Left lung (tissue), 10 donors: ENCODE data around the gene RXFP2. TPM values are rescaled to one million over a fixed set of nuclear protein-coding genes. Genes with fewer than 3 reads are reported as not detected.

Source experiments
- ATAC-seq: fragments of 200-7000 bp; cut with Tn5 transposase; one replicate; pipeline ENCODE4 v1.9.1; 2020; ENCODE audit warnings: moderate library complexity
- DNase-seq, 4 donors: peaks; one replicate each; pipeline ENCODE4 v3.0.0-alpha.2; 2013 to 2020
- H3K27ac ChIP-seq, 2 donors: fragments of 200-600 bp; sonication (generic) in 1 of 2; one replicate each; pipeline versions ENCODE4 v1.5.0 to v1.8.0; 2020 to 2021
- H3K27me3 ChIP-seq, 2 donors: fragments of 200-600 bp; sonication (generic) in 1 of 2; one replicate each; pipeline versions ENCODE4 v1.5.0 to v1.8.0; 2020 to 2021
- H3K36me3 ChIP-seq, 2 donors: fragments of 200-600 bp; sonication (generic) in 1 of 2; one replicate each; pipeline versions ENCODE4 v1.5.0 to v1.8.0; 2020 to 2021
- H3K4me1 ChIP-seq, 2 donors: fragments of 200-600 bp; one replicate each; pipeline ENCODE4 v1.8.0; 2021
- H3K4me3 ChIP-seq, 2 donors: fragments of 200-600 bp; sonication (generic) in 1 of 2; one replicate each; pipeline versions ENCODE4 v1.5.0 to v1.8.0; 2020 to 2021; ENCODE audit warnings: mild to moderate bottlenecking in 1 of 2
- H3K9me3 ChIP-seq, 2 donors: fragments of 200-600 bp; sonication (generic) in 1 of 2; one replicate each; pipeline versions ENCODE4 v1.5.0 to v1.8.0; 2020 to 2021
- intact Hi-C, 2 donors: fragments of 100-400 bp; cut with DNase I; formaldehyde crosslinking; loops; one replicate each; pipeline versions ENCODE4 v1.11.2 to v1.14.2; 2022
- polyA plus RNA-seq, 6 donors: library from polyadenylated mRNA; unstranded; fragments of 120-200 nt; gene quantifications; one replicate each; pipeline ENCODE4 v1.2.1, GENCODE V29; 2013; ENCODE audit not compliant: insufficient read length in 6 of 6
- total RNA-seq, 2 donors: library from RNA; stranded (reverse); fragmentation: NEBNext Ultra II Directional; extraction: Animal tissue kit (Norgen Biotek cat#: 25700); gene quantifications; one replicate each; pipeline ENCODE4 v1.2.1, GENCODE V29; 2021
- TF ChIP-seq, protein P1 (sequence below), 2 donors: fragments of 200-600 bp; sonication (generic) in 1 of 2; IDR thresholded peaks; one replicate each; pipeline versions ENCODE4 v1.5.0 to v1.8.0; 2021; ENCODE audit warnings: antibody characterized with exemption in 2 of 2
- donor health status: DM: no; HTN: yes; CAD: no.
- donor health status: DM: no; HTN: no; CAD: no.

Gene RXFP2
- total and polyA plus RNA-seq, 8 donors = not detected

DNA sequence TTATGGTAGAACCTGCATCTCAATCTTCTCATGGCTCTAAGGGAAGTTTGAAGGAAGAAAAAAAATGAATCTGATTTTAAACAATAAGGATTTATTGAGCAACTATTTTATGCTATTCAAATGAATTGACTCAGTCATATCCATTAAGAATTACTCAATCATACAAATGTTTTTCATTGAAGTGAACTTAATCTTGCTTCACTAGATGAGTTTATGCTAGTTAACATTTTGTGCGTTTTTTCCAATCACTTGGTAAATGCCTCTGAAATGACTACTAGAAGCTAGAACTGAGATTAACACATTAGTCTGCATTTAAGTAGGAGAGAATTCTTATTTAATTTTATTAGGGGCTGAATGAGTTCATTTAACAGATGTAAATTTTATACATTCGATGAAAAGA, 25.2 kb downstream of the RXFP2 start:
- intact Hi-C loops = no loop called here
- ATAC-seq (no peak), DNase-seq (no peak)
- TF ChIP-seq, protein P1, sequence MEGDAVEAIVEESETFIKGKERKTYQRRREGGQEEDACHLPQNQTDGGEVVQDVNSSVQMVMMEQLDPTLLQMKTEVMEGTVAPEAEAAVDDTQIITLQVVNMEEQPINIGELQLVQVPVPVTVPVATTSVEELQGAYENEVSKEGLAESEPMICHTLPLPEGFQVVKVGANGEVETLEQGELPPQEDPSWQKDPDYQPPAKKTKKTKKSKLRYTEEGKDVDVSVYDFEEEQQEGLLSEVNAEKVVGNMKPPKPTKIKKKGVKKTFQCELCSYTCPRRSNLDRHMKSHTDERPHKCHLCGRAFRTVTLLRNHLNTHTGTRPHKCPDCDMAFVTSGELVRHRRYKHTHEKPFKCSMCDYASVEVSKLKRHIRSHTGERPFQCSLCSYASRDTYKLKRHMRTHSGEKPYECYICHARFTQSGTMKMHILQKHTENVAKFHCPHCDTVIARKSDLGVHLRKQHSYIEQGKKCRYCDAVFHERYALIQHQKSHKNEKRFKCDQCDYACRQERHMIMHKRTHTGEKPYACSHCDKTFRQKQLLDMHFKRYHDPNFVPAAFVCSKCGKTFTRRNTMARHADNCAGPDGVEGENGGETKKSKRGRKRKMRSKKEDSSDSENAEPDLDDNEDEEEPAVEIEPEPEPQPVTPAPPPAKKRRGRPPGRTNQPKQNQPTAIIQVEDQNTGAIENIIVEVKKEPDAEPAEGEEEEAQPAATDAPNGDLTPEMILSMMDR (IDR thresholded peaks at IDR 0.05) = no peak
- Histone ChIP-seq H3K4me1 (no peaks in the 10 kb centered on the region), H3K4me3 (no peak overlapping the region), H3K36me3 (no peaks in the 10 kb centered on the region), H3K27me3 (no peaks in the 10 kb centered on the region), H3K9me3 (no peaks in the 10 kb centered on the region), H3K27ac (no peak overlapping the region)

DNA sequence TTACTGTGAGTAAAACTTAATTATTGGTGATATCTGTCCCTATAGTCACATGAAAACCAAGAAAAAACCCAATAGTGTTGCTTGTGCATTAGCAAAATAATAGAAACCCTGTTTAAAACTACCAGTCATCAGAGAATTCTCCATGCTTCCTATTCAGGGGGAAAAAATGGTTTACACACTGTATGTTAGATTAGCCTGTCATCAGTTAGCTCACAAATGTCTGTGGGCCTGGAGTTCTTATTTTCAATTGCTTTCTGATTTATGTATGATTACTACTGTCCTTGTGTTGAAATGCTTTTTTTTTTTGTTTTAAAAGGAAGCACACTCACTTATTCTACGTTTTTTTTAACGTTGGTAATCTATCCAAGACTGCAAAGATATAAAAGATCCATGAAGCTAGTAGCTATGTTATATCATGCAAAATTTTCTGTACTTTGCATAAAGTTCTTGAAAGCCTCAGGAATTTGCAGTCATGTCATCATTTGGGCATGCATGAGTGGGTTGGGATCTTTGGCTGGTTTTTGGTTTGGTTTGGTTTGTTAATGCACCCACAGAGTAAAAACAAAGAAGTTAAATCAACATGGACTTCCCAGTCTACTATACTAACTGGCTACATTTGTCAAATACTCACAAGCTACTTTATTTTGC, 25.9 kb downstream of the RXFP2 start:
- Histone ChIP-seq H3K36me3 (no peaks in the 10 kb centered on the region), H3K4me3 (no peak overlapping the region), H3K4me1 (no peaks in the 10 kb centered on the region), H3K9me3 (no peaks in the 10 kb centered on the region), H3K27me3 (no peaks in the 10 kb centered on the region), H3K27ac (no peak overlapping the region)
- intact Hi-C loops = no loop called here
- no peak for DNase-seq
- ATAC-seq = no peak
- TF ChIP-seq, protein P1 (IDR thresholded peaks at IDR 0.05) = no peak

DNA sequence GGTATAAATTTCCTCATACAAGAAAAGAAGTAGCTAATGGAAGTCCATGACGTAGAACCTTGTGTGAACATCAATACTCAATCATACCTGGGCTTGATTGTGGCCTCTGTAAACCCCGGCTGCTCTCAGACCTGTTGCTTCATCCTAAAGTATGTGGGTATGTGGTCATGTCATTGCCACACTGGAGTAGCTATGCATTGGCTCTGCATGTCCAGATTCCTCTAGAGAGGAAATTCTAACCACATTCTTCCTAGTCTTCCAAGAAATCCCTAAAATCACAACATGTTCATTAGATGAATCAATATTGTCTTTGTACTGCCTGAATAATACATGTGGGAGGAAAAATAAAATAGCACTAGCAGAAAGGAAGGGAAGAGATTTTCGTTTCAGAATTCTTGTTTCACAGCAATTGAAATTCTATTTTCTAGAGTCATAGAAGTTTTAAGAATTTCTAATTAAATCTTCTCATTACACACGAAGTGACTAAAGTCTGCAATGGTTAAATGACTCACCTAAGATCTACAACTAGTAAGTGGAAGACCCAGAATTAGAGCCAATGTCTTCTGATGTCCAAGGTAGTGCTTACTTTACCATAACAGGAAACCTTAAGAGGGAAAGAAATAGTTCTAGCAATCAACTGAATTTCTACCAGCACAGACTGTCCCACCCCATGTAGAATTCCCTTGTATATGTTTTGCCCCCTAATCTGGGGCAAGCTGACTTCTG, 28.0 kb downstream of the RXFP2 start:
- no peaks in the 10 kb centered on the region for H3K9me3 ChIP-seq
- ATAC-seq (no peak), DNase-seq (no peak)
- H3K4me3 ChIP-seq = no peak overlapping the region
- TF ChIP-seq, protein P1 (IDR thresholded peaks at IDR 0.05) = no peak
- H3K27me3 ChIP-seq = no peaks in the 10 kb centered on the region
- no peaks in the 10 kb centered on the region for H3K36me3 ChIP-seq
- no peaks in the 10 kb centered on the region for H3K4me1 ChIP-seq
- no peak overlapping the region for H3K27ac ChIP-seq
- intact Hi-C loops = no loop called here

DNA sequence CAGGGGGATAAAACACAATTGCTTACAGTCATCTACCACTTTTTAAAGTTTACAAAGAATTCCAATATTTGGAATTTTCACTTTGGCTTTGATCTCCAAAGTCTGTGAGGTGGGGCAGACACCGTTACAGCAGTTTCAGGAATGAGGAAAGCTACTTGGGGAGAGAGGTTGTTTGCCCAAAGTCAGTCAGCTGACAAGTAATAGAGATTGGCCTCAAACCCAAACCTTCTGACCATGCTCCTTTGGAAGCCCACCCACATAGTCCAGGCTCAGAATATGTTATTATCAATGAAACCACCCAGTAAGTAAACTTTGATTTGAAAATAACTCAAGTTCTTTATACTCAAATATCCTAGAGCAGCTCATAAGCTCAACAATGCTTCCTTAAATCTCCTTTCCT, 29.0 kb downstream of the RXFP2 start:
- H3K4me3 ChIP-seq = no peak overlapping the region
- no peak overlapping the region for H3K27ac ChIP-seq
- no peaks in the 10 kb centered on the region for H3K27me3 ChIP-seq
- no peak for DNase-seq
- TF ChIP-seq, protein P1 (IDR thresholded peaks at IDR 0.05) = no peak
- intact Hi-C loops = no loop called here
- H3K9me3 ChIP-seq = no peaks in the 10 kb centered on the region
- no peaks in the 10 kb centered on the region for H3K4me1 ChIP-seq
- no peak for ATAC-seq
- no peaks in the 10 kb centered on the region for H3K36me3 ChIP-seq

DNA sequence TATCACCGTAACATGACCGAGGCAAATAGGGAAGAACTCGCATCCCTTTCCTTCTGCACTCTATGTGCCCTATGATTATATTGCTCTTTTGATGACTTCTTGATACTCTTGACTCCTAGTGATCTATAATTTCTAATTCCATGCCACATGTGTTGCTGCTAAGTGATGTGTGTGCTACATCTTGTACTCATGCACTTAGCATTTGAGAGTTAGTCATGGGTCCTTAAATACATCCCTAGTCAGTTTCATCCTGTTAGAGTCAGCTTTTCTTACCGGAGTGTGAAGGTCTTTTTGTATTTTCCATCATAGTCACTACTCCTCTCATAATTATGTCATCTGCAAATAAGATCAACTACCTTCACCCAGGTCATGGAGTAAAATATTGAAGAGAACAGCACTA, 30.2 kb downstream of the RXFP2 start:
- DNase-seq (no peak), ATAC-seq (no peak)
- TF ChIP-seq, protein P1 (IDR thresholded peaks at IDR 0.05) = no peak
- H3K27ac ChIP-seq = no peak overlapping the region
- intact Hi-C loops = no loop called here
- no peaks in the 10 kb centered on the region for H3K9me3 ChIP-seq
- H3K36me3 ChIP-seq = no peaks in the 10 kb centered on the region
- H3K4me1 ChIP-seq = peaks cover 0 to 7% of the 10 kb centered on the region in 2 donors
- H3K4me3 ChIP-seq = no peak overlapping the region
- H3K27me3 ChIP-seq = no peaks in the 10 kb centered on the region
